ENCODE results near the gene MED7.

GRCh38 chr5:157186309-157187045, 43.8 kb upstream of the MED7 start:
- TF ChIP-seq SUZ12 (IDR thresholded peaks at IDR 0.05; ENCODE audit: low read length) (no peak), CTCF (IDR thresholded peaks at IDR 0.05; ENCODE audit: control extremely low read depth in 1 of 3, insufficient read depth in 1 of 3, low read depth in 1 of 3, low read length in 3 of 3) (no peak), SIX5 (IDR thresholded peaks at IDR 0.05; ENCODE audit: low read depth, low read length) (no peak), ATF2 (IDR thresholded peaks at IDR 0.05; ENCODE audit: low read length) (no peak), CEBPB (IDR thresholded peaks at IDR 0.05; ENCODE audit: low read depth, low read length) (no peak), SIN3A (conservative IDR thresholded peaks at IDR 0.05 in 1 of 2, IDR thresholded peaks at IDR 0.05 in 1 of 2; ENCODE audit: low read depth in 1 of 2, low read length in 2 of 2) (no peak), GABPA (IDR thresholded peaks at IDR 0.05; ENCODE audit: borderline replicate concordance, insufficient read depth, low read length) (no peak), EZH2 (IDR thresholded peaks at IDR 0.05; ENCODE audit: low read depth, low read length, severe bottlenecking) (no peak), SP1 (IDR thresholded peaks at IDR 0.05; ENCODE audit: low read depth, low read length) (no peak), ZNF274 (IDR thresholded peaks at IDR 0.05; ENCODE audit: borderline replicate concordance, extremely low read depth, low read length) (no peak), POLR2A (IDR thresholded peaks at IDR 0.05; ENCODE audit: control extremely low read depth in 1 of 2, low read depth in 2 of 2, low read length in 2 of 2) (no peak)
